ENCODE results near the gene MAGOH. TPM values are rescaled to one million over a fixed set of nuclear protein-coding genes. Genes with fewer than 3 reads are reported as not detected.
"Not testable (repeated sequence)": the region's sequence is repeated elsewhere in the genome, so short reads cannot be mapped to it uniquely, and the experiment has no call there.

Gene MAGOH
- total and polyA plus RNA-seq, 9 of the 15 experiments (the other 6 are each of a cell fraction or from before 2014, with no cell fraction given) = 102 to 342 (median 135) TPM

DNA sequence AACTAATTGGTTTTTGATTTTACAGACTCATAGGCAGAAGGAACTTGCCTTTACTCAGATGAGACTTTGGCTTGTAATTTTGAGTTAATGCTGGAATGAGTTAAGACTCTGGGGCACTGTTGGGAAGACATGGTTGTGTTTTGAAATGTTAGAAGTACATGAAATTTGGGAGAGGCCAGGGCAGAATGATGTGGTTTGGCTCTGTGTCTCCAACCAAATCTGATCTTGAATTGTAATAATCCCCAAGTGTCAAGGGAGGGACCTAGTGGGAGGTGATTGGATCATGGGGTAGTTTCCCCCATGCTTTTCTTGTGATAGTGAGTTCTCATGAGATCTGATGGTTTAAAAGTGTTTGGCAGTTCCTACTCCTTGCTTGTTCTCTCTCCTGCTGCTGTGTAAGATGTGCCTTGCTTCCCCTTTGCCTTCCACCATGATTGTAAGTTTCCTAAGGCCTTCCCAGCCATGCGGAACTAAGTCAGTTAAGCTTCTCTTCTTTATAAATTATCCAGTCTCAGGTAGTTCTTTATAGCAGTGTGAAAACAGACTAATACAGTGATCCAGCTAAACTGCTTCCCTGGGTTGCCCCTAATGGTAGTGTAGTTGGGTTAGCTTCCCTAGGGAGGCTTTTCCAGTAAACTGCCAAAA lies 31.5 kb downstream of the MAGOH start:
- Histone ChIP-seq H2AFZ (ENCODE audit: low read depth, low read length) (no peak overlapping the region), H4K20me1 (replicated peaks; ENCODE audit: control insufficient read depth, insufficient read depth, low read length) (no peaks in the 10 kb centered on the region), H3K4me2 (ENCODE audit: insufficient read depth, low read length) (no peak overlapping the region), H3K4me1 (replicated peaks in 1 of 2; ENCODE audit: control insufficient read depth in 2 of 2, insufficient read depth in 2 of 2, low read length in 2 of 2) (no peaks in the 10 kb centered on the region), H3K4me3 (no peak overlapping the region), H3K9me3 (replicated peaks; ENCODE audit: control insufficient read depth, insufficient read depth, low read depth, low read length) (peaks cover 19% of the 10 kb centered on the region), H3K79me2 (ENCODE audit: control insufficient read depth, insufficient read depth, low read length) (no peaks in the 10 kb centered on the region), H3K27ac (ENCODE audit: extremely low read depth, low read depth, low read length) (no peak overlapping the region), H3K9me1 (ENCODE audit: control insufficient read depth, insufficient read depth, low read length) (no peaks in the 10 kb centered on the region), H3K9ac (ENCODE audit: insufficient read depth in 1 of 2, low read depth in 2 of 2, low read length in 2 of 2) (no peak overlapping the region), H3K27me3 (ENCODE audit: control insufficient read depth in 2 of 2, insufficient read depth in 2 of 2, low read length in 2 of 2) (no peaks in the 10 kb centered on the region), H3K36me3 (ENCODE audit: control insufficient read depth, insufficient read depth, low read length) (peaks cover 64% of the 10 kb centered on the region; the same call in 2 of the 3 replicates)
- no TSS peak for BruUV-seq (replicated peaks)
- DNase-seq (ENCODE audit: extremely low read depth in 1 of 4, low spot score in 3 of 4) = no peak
- no peak for FAIRE-seq
- no peak for ATAC-seq
- WGBS (ENCODE audit: insufficient coverage, low coverage, missing lambda C conversion rate) = 86% methylated on average over 1 of the region's 1 CpG
- in situ Hi-C loops (cut with MboI) = no loop called here
- POLR2A ChIA-PET = no interaction called here
- intact Hi-C loops (cut with micrococcal nuclease) = no loop called here
- CTCF ChIA-PET (ENCODE audit: low intra/inter-chr PET ratio) = no interaction called here
- no peak for TF ChIP-seq BRD4 (IDR thresholded peaks at IDR 0.05)
- TF ChIP-seq ZNF431 (CRISPR knock-in tag; IDR thresholded peaks at IDR 0.05) = peak; percentile 62; the same call in 1 of the 2 replicates

- WGBS (ENCODE audit: insufficient coverage, low coverage, missing lambda C conversion rate) = 64% methylated on average over 3 of the region's 3 CpGs
- H3K27me3 ChIP-seq (ENCODE audit: control insufficient read depth in 2 of 2, insufficient read depth in 2 of 2, low read length in 2 of 2); H3K4me2 ChIP-seq (ENCODE audit: insufficient read depth, low read length); H3K27ac ChIP-seq (ENCODE audit: extremely low read depth, low read depth, low read length); H3K4me3 ChIP-seq; BruUV-seq (replicated peaks); H3K4me1 ChIP-seq (replicated peaks in 1 of 2; ENCODE audit: control insufficient read depth in 2 of 2, insufficient read depth in 2 of 2, low read length in 2 of 2); H3K9me1 ChIP-seq (ENCODE audit: control insufficient read depth, insufficient read depth, low read length); H3K9ac ChIP-seq (ENCODE audit: insufficient read depth in 1 of 2, low read depth in 2 of 2, low read length in 2 of 2); POLR2A ChIA-PET; H4K20me1 ChIP-seq (replicated peaks; ENCODE audit: control insufficient read depth, insufficient read depth, low read length); in situ Hi-C loops (cut with MboI); FAIRE-seq; H3K79me2 ChIP-seq (ENCODE audit: control insufficient read depth, insufficient read depth, low read length); intact Hi-C loops (cut with micrococcal nuclease); H2AFZ ChIP-seq (ENCODE audit: low read depth, low read length); CTCF ChIA-PET (ENCODE audit: low intra/inter-chr PET ratio): not testable (repeated sequence)
- peak in 1 of 4 experiments; percentile 44 for DNase-seq (ENCODE audit: extremely low read depth in 1 of 4, low spot score in 3 of 4)
- H3K9me3 ChIP-seq (replicated peaks; ENCODE audit: control insufficient read depth, insufficient read depth, low read depth, low read length) = peaks cover 19% of the 10 kb centered on the region
- 0 out of 3 replicates have a peak, but pooled peaks have one; percentile 35 for ATAC-seq
- H3K36me3 ChIP-seq (ENCODE audit: control insufficient read depth, insufficient read depth, low read length) = peaks cover 62% of the 10 kb centered on the region; the same call in 2 of the 3 replicates
- 0 out of 2 replicates have a peak, but pooled peaks have one; percentile 48 for TF ChIP-seq CEBPZ (IDR thresholded peaks at IDR 0.05; ENCODE audit: borderline replicate concordance, low read depth, low read length)
- peak; percentile 17 to 98 for TF ChIP-seq CBX3 (IDR thresholded peaks at IDR 0.05; ENCODE audit: borderline replicate concordance in 1 of 2, low read length in 2 of 2)
- TF ChIP-seq EP400 (IDR thresholded peaks at IDR 0.05) = peak; percentile 16; the same call in 1 of the 2 replicates
- peak; percentile 19 to 68; a peak in 2 of 4 replicates for TF ChIP-seq TRIM24 (IDR thresholded peaks at IDR 0.05)
- 0 out of 2 replicates have a peak, but pooled peaks have one; percentile 24 for TF ChIP-seq DPF2 (IDR thresholded peaks at IDR 0.05)
- peak; percentile 88 for TF ChIP-seq ZFP36 (IDR thresholded peaks at IDR 0.05; ENCODE audit: low read depth, low read length, partially characterized antibody)
- TF ChIP-seq LARP7 (IDR thresholded peaks at IDR 0.05) = 0 out of 2 replicates have a peak, but pooled peaks have one; percentile 37
- 0 out of 2 replicates have a peak, but pooled peaks have one; percentile 76 for TF ChIP-seq XRCC3 (IDR thresholded peaks at IDR 0.05)
Measured at GRCh38 chr1:53206083-53206685, 32.1 kb downstream of the MAGOH start.

Measured in K562 (cell line).